ENCODE data around the gene UQCC2.

The UQCC2 gene

DNA sequence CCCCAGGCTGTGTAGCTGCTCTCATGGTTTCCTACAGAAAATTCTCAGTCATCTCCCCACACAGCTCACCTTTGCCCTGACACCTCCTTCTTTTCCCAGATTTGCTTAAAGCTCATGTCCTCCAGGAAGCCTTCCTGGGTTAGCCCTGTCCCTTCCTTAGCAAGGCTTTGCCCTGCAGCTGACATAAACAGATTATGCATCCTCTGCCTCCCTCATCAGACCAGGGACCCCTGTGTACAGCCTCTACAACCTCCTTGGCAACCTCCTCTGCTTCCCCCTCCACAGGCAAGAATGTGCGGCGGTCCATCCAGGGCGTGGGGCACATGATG is 39.8 kb downstream of the UQCC2 start:
- DNase-seq, result no peak

DNA sequence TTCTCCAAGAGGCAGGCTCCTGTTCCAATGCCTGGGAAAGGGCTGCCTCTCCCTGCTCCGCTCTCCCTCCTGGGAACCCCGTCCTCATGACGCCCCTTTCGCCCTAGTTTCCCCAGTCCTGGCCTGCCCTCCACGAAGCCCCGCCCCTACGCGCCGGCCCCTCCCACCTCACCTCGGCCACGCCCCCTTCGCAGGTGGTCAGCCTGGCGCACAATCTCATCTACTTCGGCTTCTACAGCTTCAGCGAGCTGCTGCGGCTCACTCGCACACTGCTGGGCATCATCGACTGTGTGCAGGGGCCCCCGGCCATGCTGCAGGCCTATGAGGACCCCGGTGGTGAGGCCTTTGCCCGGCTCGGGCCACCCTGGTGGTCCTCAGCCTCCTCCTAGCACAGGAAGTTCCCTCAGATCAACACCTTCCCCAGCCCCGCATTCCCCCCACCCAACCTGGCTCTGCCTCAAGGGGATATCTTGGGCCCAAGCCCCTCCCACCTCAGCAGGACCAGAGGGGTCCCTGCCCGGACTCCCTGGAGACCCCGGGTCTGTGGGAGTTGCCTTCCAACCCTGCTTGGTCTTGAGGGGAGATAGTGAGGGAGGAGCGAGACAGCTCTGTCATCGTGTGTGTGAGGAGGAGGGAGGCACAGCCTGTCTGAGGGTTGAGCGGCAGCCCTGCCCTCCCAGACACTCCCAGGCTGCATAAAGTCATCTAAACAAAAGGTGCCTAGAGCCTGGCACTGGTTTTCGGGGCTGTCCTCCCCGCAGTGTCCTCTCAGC is 40.3 kb downstream of the UQCC2 start:
- DNase-seq, result no peak

DNA sequence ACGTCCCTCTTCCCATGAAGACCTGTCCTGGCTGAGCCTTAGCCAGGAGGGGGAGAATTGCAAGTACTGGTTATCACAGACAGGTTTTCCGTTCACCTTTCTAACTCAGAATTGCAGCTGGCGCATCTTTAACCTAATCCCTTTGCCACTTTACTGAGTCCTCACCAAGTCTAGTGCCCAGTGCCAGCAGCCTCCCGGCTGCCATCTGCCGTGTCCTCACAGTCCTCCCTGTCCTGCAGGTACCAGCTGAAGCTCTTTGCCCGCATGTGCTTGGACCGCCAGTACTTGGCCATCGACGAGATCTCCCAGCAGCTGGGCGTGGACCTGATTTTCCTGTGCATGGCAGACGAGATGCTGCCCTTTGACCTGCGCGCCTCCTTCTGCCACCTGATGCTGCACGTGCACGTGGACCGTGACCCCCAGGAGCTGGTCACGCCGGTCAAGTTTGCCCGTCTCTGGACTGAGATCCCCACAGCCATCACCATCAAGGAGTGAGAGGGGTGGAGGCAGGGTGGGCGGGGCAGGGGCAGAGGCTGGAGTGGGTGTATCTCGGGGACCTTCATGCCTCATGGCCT is 41.3 kb downstream of the UQCC2 start:
- no peak for DNase-seq

DNA sequence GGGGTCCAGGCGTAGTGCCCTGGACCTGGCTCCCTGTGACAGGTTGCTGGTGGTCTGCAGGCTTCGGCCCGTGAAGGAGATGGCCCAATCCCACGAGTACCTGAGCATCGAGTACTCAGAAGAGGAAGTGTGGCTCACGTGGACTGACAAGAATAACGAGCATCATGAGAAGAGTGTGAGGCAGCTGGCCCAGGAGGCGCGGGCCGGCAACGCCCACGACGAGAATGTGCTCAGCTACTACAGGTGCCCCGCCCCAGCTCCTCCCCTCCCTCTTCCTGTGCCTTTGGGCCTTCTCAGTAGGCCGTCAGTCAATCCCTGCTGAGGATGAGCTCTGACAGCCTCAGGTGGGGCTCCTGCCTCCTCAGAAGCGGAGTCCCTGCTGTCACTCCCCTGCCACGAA is 42.6 kb downstream of the UQCC2 start:
- peak; percentile 62 for DNase-seq

DNA sequence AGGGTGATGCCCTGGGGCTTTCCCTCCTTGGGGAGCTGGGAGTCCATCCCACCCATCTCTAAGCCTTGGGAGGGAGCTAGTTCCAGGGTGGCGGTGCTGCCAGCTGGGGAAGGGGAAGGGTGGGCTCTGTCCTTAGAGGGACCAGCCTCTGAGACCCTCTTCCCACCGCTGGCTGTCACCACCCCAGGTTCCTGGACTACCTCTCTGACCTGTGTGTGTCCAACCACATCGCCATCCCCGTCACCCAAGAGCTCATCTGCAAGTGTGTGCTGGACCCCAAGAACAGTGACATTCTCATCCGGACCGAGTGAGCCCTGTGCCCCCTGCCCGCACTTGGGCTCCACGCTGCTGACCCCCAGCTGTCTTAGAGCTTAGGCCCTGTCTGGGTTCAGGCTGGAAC is 43.2 kb downstream of the UQCC2 start:
- no peak for DNase-seq

DNA sequence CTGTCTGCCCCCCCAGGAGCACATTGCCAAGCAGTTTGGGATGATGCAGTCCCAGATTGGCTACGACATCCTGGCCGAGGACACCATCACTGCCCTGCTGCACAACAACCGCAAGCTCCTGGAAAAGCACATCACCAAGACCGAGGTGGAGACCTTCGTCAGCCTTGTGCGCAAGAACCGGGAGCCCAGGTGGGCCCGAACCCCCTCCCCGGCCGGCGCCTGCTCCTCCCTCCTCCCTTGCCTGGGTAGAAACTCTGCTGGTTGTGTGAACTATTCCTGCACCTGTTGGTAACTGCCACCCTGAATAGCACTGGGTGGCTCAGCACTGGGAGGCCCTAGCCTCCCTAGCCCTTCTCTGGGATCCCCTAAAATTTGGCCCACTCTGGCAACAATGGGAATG is 43.7 kb downstream of the UQCC2 start:
- DNase-seq, result no peak

DNA sequence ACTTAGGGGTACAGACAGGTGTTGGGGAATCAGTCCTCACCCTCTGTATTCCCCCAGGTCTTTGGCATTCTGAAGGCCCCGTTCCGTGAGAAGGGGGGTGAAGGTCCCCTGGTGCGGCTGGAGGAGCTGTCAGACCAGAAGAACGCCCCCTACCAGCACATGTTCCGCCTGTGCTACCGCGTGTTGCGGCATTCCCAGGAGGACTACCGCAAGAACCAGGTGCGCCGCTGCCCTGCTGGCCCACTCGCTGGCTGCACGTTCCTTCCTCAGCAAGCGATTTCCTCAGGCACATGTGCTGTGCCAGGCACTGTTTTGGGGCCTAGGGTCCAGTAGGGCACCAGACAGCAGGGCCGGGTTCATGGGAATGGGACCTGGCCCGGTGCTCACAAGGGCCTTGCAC is 44.4 kb downstream of the UQCC2 start:
- DNase-seq, result no peak

DNA sequence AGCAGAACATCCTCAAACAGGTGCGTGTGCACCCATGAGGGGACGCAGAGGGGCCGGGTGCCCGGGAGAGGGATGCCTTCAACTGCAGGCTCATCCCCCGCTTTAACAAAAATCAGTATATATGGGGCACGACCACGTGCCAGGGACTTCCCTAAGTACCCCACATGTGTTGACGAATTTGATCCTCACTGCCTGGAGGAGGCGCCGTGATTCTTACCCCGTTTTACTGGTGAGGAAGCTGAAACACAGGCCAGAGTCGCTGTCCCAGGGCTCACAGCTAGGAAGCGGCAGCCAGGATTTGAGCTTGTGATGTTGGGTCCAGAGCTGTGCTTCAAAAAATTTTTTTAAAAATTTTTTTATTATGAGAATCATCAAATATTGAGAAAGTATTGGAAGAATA is 45.5 kb downstream of the UQCC2 start:
- DNase-seq, result no peak

DNA sequence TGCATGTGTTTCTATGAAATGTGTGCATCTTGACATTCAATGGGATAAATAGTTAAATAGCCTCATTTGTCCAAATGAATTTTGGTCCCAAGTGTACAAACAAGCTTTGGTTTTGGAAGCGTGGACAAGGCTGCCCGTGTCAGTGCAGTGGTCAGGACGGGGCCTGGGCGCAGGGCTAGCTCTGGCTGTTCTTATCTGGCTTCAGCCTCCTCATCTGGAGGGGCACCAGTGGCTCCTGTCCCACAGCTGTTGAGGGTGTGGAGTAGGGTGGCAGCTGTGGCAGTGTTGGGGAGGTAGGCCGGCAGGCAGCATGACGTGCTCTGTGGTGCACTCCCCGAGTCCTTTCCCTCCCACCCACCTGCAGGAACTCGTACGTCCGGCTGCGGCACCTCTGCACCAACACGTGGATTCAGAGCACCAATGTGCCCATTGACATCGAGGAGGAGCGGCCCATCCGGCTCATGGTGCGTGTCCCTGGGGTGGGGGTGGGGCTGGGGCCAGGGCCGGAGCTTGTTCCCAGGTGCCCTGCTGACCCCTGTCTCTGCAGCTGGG is 46.9 kb downstream of the UQCC2 start:
- no peak for DNase-seq

DNA sequence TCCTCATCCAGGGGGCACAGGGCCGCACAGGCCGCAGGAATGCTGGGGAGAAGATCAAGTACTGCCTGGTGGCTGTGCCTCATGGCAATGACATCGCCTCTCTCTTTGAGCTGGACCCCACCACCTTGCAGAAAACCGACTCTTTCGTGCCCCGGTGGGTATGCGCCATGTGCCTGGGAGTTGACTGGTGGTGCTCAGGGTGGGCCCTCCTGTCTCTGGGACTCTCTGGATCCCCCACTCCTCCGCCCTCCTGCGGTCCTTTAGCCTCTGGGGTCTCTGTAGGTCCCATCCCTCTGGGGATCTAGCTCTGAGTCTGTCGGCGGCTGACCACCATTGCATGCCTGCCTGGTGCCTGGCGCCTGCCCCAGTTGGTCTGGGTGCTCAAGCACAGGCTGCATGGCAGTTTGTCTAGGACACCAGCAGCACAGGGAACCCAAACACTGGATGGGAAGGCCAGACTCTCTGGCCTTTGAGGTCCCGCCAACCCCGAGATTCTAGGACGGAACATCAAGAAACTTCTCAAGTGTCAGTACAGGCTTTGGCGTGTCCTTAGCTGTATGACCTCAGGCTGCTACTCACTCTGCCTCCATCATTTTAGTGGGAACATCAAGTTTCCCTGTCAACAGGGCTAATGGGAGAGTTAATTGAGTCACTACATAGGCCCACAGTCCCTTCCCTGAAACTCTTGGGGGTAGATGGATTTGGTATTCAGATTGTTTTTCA is 47.6 kb downstream of the UQCC2 start:
- no peak for DNase-seq

DNA sequence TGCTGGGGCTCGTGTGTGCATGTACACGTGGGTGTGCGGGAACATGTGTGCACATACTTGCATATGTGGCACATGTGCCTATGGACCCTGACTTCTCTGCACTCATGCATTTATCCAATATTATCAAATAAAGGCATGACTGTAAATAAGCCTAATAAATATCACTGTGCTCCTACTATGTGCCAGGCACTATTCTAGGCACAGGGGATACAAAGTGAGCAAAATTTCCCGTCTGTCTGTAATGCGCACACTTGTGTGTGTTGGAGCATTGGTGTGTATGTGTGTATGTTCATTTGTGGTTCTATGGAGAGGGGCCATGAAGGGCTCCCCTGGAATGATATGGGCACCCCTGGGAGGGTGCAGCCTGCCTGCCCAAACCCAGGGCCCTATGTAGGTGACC is 48.5 kb downstream of the UQCC2 start:
- no peak for DNase-seq

DNA sequence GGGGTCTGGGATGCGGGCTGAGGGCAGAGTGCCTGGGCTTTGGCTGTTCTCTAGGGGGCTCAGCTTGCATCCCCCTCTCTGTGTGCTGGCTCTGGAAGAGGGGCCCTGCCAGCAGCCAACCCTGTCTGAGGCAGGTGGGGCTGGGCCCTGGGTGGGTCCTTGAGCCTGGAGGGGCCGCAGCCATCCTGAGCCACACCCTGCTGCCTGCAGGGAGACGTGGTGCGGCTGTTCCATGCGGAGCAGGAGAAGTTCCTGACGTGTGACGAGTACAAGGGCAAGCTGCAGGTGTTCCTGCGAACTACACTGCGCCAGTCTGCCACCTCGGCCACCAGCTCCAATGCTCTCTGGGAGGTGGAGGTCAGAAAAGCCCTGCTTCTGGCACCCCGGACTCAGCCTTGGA is 49.2 kb downstream of the UQCC2 start:
- no peak for DNase-seq

DNA sequence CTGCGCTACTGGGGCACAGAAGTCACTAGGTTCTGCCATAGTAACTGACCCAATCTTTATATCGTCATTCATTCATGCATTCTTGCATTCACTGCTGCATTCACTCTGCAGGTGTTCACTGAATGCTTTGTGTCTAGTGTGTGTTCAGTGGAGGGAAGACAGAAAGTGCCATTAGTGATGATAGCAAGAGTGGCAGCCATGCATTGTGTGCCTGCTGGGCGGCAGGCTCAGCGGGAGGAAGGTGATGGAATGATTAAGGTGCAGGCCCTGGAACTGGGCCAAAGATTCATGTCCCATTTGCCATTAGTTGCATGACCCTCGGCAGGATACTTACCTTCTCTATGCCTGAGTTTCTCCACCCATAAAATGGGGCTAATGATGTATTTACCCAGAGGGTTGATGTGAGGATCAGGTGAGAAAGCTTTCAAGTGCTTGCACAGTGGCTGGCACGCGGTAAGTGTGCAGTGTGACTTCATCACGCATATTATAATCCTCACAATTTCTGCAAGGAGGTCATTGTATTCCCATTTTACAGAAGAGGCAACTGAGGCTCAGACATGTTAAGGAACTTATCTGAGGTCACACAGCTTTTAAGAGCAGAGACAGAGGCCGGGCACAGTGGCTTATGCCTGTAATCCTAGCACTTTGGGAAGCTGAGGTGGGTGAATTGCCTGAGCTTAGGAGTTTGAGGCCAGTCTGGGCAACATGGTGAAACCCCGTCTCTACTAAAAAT is 50.2 kb downstream of the UQCC2 start:
- no peak for DNase-seq

DNA sequence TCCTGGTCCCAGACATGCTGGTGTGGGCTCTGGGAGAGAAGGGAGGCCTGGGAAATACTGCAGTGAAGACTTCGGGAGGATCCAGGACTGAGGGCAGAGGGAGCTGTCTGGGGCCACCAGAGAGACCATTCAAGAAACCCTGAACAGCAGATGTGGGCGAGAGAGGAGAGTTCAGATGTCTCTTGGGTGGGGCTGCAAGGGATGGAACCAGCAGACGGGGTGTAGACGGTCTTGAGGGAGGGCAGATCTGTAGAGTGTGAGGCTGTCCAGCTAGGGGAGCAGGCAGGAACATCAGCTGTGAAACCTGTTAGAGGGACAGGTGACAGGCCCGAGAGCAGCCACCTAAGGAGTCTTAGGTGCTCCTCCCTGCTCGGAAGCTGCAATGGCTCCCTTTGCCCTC is 51.5 kb downstream of the UQCC2 start:
- no peak for DNase-seq

DNA sequence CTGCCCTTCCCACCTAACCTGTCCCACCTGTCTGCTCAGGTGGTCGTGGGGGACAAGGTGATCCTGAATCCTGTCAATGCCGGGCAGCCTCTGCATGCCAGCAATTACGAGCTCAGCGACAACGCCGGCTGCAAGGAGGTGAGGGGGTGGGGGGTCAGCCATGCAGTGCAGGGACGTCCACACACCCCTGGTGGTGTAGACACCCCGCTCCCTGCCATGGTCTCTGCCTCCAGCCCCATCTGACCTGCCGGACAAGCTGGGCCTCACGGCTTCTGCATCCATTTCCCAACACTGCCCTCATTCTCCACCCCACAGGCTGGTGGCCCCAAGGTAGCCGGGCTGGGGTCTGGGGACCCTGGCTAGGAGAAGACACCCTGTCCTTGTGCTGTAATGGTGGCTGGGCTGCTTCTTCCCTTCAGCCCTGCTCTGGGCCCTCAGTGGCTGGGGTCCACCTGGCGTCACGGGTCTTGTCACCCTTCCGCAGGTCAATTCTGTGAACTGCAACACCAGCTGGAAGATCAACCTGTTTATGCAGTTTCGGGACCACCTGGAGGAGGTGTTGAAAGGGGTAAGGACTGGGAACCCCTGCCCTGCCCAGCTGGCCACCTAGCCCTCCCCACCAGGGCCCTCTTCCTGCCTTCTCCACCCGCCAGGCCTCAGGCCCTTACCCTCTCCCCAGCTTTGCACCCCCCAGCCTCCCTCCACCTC is 52.4 kb downstream of the UQCC2 start:
- DNase-seq, result no peak

DNA sequence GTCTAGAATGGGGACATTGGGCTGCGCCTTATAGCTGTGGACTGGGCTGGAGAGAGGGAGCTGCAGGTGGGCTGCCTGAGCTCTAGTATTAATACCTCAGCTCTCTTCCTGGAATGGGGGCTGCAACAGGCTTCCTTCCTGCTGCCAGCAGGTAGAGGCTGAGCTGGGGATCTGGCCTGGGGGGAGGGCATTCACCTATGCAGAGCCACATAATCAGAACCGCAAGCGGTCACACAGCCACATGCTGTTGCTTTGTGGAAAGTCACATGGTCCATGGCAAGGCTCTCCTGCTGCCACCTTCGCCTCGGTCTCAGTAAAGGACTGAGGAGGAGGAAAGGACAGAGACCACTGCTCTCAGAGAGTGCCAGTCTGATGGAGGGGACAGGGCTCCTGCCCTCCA is 54.7 kb downstream of the UQCC2 start:
- no peak for DNase-seq

DNA sequence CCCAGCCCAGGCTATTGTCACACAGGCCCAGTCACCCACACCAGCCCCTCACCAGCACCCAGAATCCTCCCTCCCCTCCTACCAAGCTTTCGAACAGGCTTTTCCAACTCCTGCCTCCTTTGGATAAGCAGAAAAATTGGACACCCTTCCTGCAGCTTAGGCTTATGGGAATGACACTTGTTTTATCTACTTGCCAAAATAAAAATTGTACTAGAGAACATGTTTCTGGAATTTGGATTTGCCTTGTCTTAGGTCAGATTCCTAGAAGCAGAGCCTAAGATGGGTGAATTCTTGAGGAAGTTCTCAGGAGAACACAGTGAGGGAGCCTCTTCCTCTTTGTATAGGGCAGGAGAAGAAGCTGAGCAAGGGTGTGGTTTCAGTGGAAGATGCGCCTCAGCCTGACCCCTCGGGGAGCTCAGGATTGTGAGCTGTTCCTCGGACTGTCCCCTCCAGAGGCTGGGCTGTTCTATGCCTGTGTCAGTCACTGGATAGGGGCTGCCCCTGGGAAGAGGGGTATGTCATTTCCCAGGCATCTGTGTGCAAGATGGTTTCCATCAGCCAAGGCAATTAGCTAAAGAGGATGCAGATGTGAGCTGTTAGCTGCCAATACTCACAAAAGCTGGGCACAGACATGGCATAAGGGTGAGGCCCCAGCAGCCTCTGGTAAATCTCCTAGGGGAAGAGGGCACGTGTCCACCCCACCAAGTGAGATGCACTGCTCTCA is 56.5 kb downstream of the UQCC2 start:
- peak; percentile 4 for DNase-seq

DNA sequence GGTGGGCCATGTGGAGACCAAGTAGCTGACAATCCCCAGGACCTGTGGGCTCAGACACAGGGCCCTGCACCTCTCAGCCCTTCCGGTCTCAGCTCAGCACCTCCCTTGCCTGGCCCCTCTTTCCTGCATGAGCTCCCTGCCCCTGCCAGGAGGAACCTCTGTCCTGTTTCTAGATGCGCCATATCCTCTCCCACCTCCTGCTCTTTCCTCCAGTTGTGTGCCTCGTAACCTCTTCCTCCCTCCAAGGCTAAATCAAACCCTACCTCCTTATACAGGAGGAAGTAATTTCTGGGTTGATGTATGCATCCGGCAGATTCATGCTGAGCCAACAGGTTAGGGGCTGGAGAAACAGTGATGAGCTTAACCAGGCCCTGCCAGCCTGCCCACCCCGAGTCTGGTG is 59.5 kb downstream of the UQCC2 start:
- DNase-seq, result no peak

DNA sequence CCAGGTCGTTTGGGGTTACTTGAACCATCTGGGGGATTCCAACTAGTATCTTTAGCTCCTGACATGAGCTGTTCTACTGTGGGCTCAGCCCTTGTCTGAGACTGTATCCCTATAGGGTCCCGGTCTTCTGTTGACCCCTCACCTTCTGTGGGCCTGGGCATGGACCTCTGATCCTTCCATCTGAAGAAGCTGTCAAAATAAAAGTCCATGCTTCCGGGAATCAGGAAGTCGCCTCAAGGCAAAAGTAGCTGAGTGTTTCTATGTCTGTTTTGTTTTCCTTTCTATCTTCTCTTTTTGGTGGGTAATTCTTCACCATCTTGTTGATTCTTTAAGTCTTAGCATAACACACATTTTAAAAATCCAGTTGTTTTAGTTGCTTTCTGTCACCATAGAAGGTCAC is 60.1 kb downstream of the UQCC2 start:
- DNase-seq, result no peak
